A549 treated with DMSO at 1 μM for 4 hours (cell line): ENCODE data around the gene SLC8B1. TPM values are rescaled to one million over a fixed set of nuclear protein-coding genes. Genes with fewer than 3 reads are reported as not detected.

Source experiments
- total RNA-seq: library from RNA; stranded (reverse); fragments of 200-300 nt; extraction: Qiagen RNA extraction; gene quantifications from 5 replicates; pipeline ENCODE4 v1.2.3, GENCODE V29; 2022; ENCODE audit warnings: low read depth

Gene SLC8B1
- 7.4 to 9.9 TPM (median 7.9 TPM) in 5 replicates for total RNA-seq

GRCh38 chr12:113334786-113335539, at the start of gene SLC8B1:
Gene SLC8B1, minus strand, starts transcription at chr12:113335109. Its CDS starts 2,231 bp downstream, at chr12:113332878.

GRCh38 chr12:113358381-113359132, 23.6 kb upstream of the SLC8B1 start, which contains the start of gene PLBD2:
Gene PLBD2, plus strand, starts transcription at chr12:113358587. Its CDS starts 14 bp downstream, at chr12:113358601.

Other genes starting within 250 kb of the SLC8B1 start
- gene RASAL1, start 199.3 kb downstream of the SLC8B1 start, total RNA-seq = 0.24 to 0.42 TPM (median 0.32 TPM) in 5 replicates
- 0.14 to 0.20 TPM (median 0.16 TPM) in 4 of 5 replicates, not detected in the other for gene CFAP73, start 185.4 kb downstream of the SLC8B1 start, total RNA-seq
- 49.9 to 93.4 TPM (median 78.9 TPM) in 5 replicates for gene DDX54, start 149.6 kb downstream of the SLC8B1 start, total RNA-seq
- gene RITA1, start 149.4 kb downstream of the SLC8B1 start, total RNA-seq = 29.5 to 39.0 TPM (median 35.1 TPM) in 5 replicates
- 18.5 to 21.8 TPM (median 20.1 TPM) in 5 replicates for gene TPCN1, start 113.6 kb downstream of the SLC8B1 start, total RNA-seq
- gene PLBD2, start 23.5 kb upstream of the SLC8B1 start, total RNA-seq = 29.7 to 36.3 TPM (median 33.3 TPM) in 5 replicates
- 0.13 to 0.86 TPM (median 0.48 TPM) in 5 replicates for gene SDS, start 68.8 kb upstream of the SLC8B1 start, total RNA-seq
- gene SDSL, start 87.3 kb upstream of the SLC8B1 start, total RNA-seq = 24.4 to 27.0 TPM (median 25.7 TPM) in 5 replicates
- gene LHX5, start 136.8 kb upstream of the SLC8B1 start, total RNA-seq = 0.02 TPM in 1 of 5 replicates, not detected in the others